Small intestine (tissue), 7 donors: ENCODE measurements around the gene TMED8. TPM values are rescaled to one million over a fixed set of nuclear protein-coding genes. Genes with fewer than 3 reads are reported as not detected.
"Not testable (repeated sequence)": the region's sequence is repeated elsewhere in the genome, so short reads cannot be mapped to it uniquely, and the experiment has no call there.

Source experiments
- DNase-seq, 2 donors: peaks; one replicate each; pipeline versions ENCODE4 v3.0.0 to v3.0.0-alpha.2; 2013
- FAIRE-seq: peaks from 2 replicates; lab custom pipeline; 2012; peaks lifted over from hg19 to GRCh38; lab: Jason Lieb, UNC
- H3K27ac ChIP-seq, 3 donors: one replicate each; pipeline ENCODE4 v1.5.1; 2013; ENCODE audit warnings: low read length in 2 of 3, mild to moderate bottlenecking in 2 of 3, control low read depth in 1 of 3, inconsistent platforms in 1 of 3, low read depth in 1 of 3, moderate library complexity in 1 of 3
- H3K27me3 ChIP-seq, 3 donors: one replicate each; pipeline ENCODE4 v1.6.1; 2013; ENCODE audit warnings: low read length in 3 of 3, inconsistent platforms in 1 of 3; ENCODE audit not compliant: control insufficient read depth in 3 of 3, insufficient read depth in 3 of 3
- H3K36me3 ChIP-seq, 3 donors: one replicate each; pipeline ENCODE4 v1.6.1; 2013; ENCODE audit warnings: low read length in 3 of 3, inconsistent platforms in 1 of 3, low read depth in 1 of 3, mild to moderate bottlenecking in 1 of 3, moderate library complexity in 1 of 3; ENCODE audit not compliant: control insufficient read depth in 3 of 3, insufficient read depth in 2 of 3
- H3K4me1 ChIP-seq, 3 donors: one replicate each; pipeline ENCODE4 v1.6.1; 2013; ENCODE audit warnings: low read length in 2 of 3, inconsistent platforms in 1 of 3, low read depth in 1 of 3, mild to moderate bottlenecking in 1 of 3, moderate library complexity in 1 of 3; ENCODE audit not compliant: control insufficient read depth in 3 of 3, insufficient read depth in 2 of 3
- H3K4me3 ChIP-seq, 3 donors: one replicate each; pipeline ENCODE4 v1.5.1; 2013; ENCODE audit warnings: low read length in 3 of 3, control low read depth in 1 of 3, inconsistent platforms in 1 of 3, low read depth in 1 of 3, mild to moderate bottlenecking in 1 of 3, moderate library complexity in 1 of 3
- H3K9me3 ChIP-seq, 2 donors: one replicate each; pipeline ENCODE4 v1.6.1; 2013; ENCODE audit warnings: low read depth in 1 of 2, low read length in 1 of 2; ENCODE audit not compliant: control insufficient read depth in 2 of 2, insufficient read depth in 1 of 2
- WGBS, 3 donors: extraction: QIAGEN DNeasy Blood & Tissue Kit; methylation state at CpG; one replicate each; pipeline ENCODE4 v1.1.7; 2013; 5-methylcytosine and 5-hydroxymethylcytosine counted together
- polyA plus RNA-seq, 4 donors: library from polyadenylated mRNA; stranded (reverse) in 3 of 4; unstranded in 1 of 4; fragments of 200-250 nt in 3 of 4; fragments of 120-200 nt in 1 of 4; gene quantifications; one replicate each; pipeline versions ENCODE4 v1.2.1 to v1.2.3, GENCODE V29; 2013
- donor health status: healthy with polysubstance abuse.
- donor health status: control.
- donor health status: control.
- donor health status: Bipolar disorder and iron deficiency.
- donor health status: healthy.

Gene TMED8
- polyA plus RNA-seq, 4 donors: 1.9 to 14.0 (median 3.2) TPM

DNA sequence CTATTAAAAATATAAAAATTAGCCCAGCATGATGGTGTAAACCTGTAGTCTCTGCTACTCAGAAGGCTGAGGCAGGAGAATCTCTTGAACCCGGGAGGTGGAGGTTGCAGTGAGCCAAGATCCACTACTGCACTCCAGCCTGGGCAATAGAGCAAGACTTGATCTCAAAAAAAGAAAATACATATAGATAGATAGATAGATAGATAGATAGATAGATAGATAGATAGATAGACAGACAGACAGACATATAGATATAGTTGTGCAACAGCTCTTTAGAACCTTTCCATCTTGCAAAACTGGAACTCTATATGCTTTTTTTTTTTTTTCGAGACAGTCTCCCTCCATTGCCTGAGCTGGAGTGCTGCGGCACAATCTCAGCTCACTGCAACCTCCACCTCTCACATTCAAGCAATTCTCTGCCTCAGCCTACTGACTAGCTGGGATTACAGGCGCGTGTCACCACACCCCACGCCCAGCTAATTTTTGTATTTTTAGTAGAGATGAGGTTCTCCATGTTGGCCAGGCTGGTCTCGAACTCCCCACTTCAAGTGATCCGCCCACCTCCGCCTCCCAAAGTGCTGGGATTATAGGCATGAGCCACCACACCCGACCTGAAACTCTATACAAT lies 38.6 kb upstream of the TMED8 start:
- H3K36me3 ChIP-seq, H3K4me3 ChIP-seq, DNase-seq, FAIRE-seq, H3K4me1 ChIP-seq, H3K27ac ChIP-seq, H3K27me3 ChIP-seq: not testable (repeated sequence)
- 92 to 95% (median 94%) methylated on average over 10 of the region's 10 CpGs for WGBS, 3 donors
- H3K9me3 ChIP-seq: peaks cover 0 to 17% of the 10 kb centered on the region in 2 donors

DNA sequence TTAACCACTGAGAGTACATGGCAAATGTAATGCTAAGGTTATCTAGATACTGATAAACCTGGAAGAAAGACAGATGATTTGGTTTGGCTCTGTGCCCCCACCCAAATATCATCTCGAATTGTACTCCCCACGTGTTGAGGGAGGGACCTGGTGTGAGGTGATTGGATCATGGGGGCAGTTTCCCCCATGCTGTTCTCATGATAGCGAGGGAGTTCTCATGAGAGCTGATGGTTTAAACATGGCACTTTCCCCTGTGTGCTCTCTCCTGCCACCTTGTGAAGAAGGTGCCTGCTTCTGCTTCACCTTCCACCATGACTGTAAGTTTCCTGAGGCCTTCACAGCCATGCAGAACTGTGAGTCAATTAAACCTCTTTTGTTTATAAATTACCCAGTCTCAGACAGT lies 32.2 kb upstream of the TMED8 start:
- DNase-seq (peak; percentile 26 to 28), FAIRE-seq (no peak)
- 51 to 63% (median 57%) methylated on average over 3 of the region's 3 CpGs for WGBS, 3 donors
- H3K36me3 ChIP-seq: no peaks in the 10 kb centered on the region
- no peaks in the 10 kb centered on the region for H3K4me1 ChIP-seq
- no peak overlapping the region for H3K27ac ChIP-seq
- H3K27me3 ChIP-seq: no peaks in the 10 kb centered on the region
- H3K4me3 ChIP-seq: no peak overlapping the region
- no peaks in the 10 kb centered on the region for H3K9me3 ChIP-seq

DNA sequence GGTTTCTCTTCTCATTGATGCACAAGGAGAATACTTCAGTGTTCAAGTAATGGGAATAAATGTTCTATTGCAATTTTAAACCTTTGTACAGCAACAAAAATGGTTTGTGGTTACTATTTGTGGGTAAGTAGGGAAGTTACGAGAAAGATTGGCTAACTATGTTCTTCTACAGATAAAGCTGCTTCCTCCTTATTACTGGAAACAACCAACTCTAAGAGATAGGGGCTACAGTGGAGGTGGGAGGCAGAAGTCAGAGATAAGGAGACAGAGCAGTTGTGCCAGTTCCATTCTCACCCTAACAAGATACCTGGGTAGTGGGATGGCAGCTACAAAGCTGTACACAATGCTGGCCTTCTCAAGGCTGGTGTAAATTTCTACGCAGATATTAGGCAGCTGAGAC lies 30.3 kb upstream of the TMED8 start:
- WGBS, 3 donors: 75 to 88% (median 79%) methylated on average over 2 of the region's 2 CpGs
- no peaks in the 10 kb centered on the region for H3K4me1 ChIP-seq
- DNase-seq (no peak), FAIRE-seq (no peak)
- no peak overlapping the region for H3K4me3 ChIP-seq
- H3K36me3 ChIP-seq: no peaks in the 10 kb centered on the region
- no peak overlapping the region for H3K27ac ChIP-seq
- H3K9me3 ChIP-seq: no peaks in the 10 kb centered on the region
- H3K27me3 ChIP-seq: no peaks in the 10 kb centered on the region

DNA sequence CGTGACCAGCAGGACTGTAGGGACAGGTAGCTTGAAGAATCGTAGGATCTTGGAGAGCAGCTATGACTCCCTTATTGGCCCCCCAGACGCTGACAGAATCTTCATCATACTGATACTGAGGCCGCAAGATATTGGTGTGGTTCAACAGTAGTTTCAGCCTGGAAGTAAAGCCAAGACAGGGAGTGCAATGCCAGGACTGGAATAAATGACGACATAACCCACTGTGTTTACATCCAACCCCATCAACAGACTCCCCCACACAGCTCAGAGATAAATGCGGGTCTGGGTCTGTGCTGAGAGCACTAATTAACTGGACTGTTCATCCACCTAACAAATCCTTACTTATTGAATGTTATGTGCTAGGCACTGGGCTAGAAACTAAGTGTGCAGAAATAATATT lies 29.8 kb upstream of the TMED8 start:
- no peaks in the 10 kb centered on the region for H3K9me3 ChIP-seq
- H3K27ac ChIP-seq: no peak overlapping the region
- WGBS, 3 donors: 57 to 86% (median 77%) methylated on average over 6 of the region's 6 CpGs
- DNase-seq (no peak), FAIRE-seq (no peak)
- no peaks in the 10 kb centered on the region for H3K27me3 ChIP-seq
- no peaks in the 10 kb centered on the region for H3K36me3 ChIP-seq
- H3K4me3 ChIP-seq: no peak overlapping the region
- no peaks in the 10 kb centered on the region for H3K4me1 ChIP-seq

DNA sequence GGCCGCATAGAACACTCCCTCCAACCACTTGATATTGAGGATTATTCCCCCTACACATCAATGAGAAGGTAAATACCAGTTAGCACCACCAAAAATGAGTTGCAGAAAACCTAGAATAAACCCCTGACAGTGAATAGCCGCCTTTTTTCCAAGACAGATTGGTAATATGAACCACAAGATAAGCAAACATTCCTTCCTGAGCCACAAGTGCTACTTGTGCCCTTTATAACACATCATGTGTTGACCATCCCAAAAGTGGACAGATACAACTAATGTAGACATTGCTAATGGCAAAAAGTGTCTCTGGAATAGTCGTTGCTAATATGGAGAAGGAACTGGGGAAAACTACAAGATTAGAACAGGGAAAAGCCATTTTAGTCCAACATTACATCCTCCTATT lies 29.2 kb upstream of the TMED8 start:
- no peaks in the 10 kb centered on the region for H3K36me3 ChIP-seq
- no peaks in the 10 kb centered on the region for H3K4me1 ChIP-seq
- 68 to 79% (median 74%) methylated on average over 3 of the region's 3 CpGs for WGBS, 3 donors
- no peaks in the 10 kb centered on the region for H3K27me3 ChIP-seq
- no peaks in the 10 kb centered on the region for H3K9me3 ChIP-seq
- FAIRE-seq: no peak
- H3K27ac ChIP-seq: no peak overlapping the region
- DNase-seq: no peak
- no peak overlapping the region for H3K4me3 ChIP-seq

DNA sequence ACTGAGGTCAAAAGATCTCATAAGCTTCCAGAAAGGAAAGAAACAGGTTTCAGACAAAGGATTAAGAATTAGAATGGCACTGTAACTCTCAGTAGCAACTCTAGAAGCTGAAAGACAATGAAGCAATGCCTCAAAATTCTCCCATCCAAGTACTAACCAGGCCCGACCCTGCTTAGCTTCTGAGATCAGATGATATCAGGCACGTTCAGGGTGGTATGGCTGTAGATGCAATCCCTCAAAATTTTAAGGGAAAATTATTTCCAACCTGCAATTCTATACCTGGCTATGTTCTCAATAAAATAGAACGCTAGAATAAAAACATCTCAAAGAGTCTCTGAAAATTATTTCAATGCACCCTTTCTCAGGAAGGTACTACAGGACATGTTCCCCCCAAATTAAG lies 26.9 kb upstream of the TMED8 start:
- 89 to 94% (median 92%) methylated on average over 3 of the region's 3 CpGs for WGBS, 3 donors
- no peak for FAIRE-seq

DNA sequence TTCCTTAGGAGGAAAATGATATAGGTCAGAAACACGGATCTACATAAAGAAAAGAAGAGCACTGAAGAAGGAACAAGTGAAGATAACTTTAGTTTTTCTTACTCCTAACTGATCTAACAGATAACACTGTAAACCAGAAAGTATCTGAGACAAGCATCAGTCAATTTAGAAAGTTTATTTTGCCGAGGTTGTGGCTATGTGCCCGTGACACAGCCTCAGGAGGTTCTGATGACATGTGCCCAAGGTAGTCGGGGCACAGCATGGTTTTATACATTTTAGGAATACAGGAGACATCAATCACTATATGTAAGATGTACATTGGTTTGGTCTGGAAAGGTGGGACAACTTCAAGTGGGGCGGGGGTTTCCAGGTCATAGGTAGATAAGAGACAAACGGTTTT lies 23.3 kb upstream of the TMED8 start:
- no peak for DNase-seq
- WGBS, 3 donors: 82 to 85% (median 84%) methylated on average over 6 of the region's 6 CpGs
- H3K9me3 ChIP-seq: no peaks in the 10 kb centered on the region
- H3K4me1 ChIP-seq: no peaks in the 10 kb centered on the region
- no peak overlapping the region for H3K27ac ChIP-seq
- no peak overlapping the region for H3K4me3 ChIP-seq
- H3K27me3 ChIP-seq: no peaks in the 10 kb centered on the region
- FAIRE-seq: no peak
- H3K36me3 ChIP-seq: no peaks in the 10 kb centered on the region

More for the DNA sequence above, 26.9 kb upstream of the TMED8 start:
- Histone ChIP-seq H3K27ac (no peak overlapping the region), H3K36me3 (no peaks in the 10 kb centered on the region), H3K4me3 (no peak overlapping the region), H3K27me3 (no peaks in the 10 kb centered on the region), H3K9me3 (no peaks in the 10 kb centered on the region), H3K4me1 (no peaks in the 10 kb centered on the region)
- no peak for DNase-seq

DNA sequence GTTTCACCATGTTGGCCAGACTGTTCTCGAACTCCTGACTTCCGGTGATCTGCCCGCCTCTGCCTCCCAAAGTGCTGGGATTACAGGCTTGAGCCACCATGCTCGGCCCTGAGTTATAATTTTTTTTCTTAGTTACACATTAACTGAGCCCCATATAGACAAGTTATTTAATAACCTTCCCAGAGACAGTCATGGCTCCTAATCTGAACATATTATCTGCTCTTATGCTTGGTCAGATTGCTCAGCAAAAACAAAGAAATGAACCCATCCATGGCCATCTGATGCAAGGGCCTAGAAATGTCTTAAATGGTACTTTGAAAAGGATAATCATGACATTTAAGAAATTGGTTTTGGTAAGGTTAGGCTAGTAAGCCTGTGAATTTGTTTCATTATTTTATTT lies 13.3 kb upstream of the TMED8 start:
- no peak for FAIRE-seq
- H3K4me3 ChIP-seq: no peak overlapping the region
- 42 to 78% (median 54%) methylated on average over 4 of the region's 4 CpGs for WGBS, 3 donors
- no peaks in the 10 kb centered on the region for H3K9me3 ChIP-seq
- no peak overlapping the region for H3K27ac ChIP-seq
- H3K27me3 ChIP-seq: no peaks in the 10 kb centered on the region
- H3K4me1 ChIP-seq: peaks cover 0 to 4% (median 0%) of the 10 kb centered on the region in 3 donors
- peak; percentile 61 to 73 for DNase-seq
- no peaks in the 10 kb centered on the region for H3K36me3 ChIP-seq

DNA sequence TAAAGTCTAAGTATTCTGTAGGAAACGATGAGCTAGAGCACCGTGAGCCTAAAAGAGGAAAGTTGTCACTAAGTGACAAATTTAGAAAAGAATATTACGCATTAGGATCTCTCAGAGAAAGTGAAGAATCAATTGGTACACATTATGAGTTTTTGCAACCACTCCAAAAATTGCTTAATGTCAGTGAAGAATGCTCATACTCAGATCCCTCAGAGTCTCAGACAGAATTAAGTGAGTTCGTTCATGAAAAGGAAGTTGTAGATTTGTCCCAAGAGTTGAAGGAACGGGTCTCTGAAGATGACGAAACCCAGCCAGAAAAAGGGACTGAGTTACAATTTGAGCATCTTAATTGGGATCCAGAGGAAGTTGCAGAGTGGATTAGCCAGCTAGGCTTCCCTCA lies 1.8 kb upstream of the TMED8 start:
- Histone ChIP-seq H3K9me3 (no peaks in the 10 kb centered on the region), H3K36me3 (no peaks in the 10 kb centered on the region), H3K4me3 (no peak overlapping the region), H3K27me3 (no peaks in the 10 kb centered on the region), H3K4me1 (peaks cover 0 to 11% (median 0%) of the 10 kb centered on the region in 3 donors), H3K27ac (no peak overlapping the region)
- WGBS, 3 donors: 89 to 92% (median 91%) methylated on average over 6 of the region's 6 CpGs
- DNase-seq: no peak
- FAIRE-seq: no peak
